CD4-positive, alpha-beta T cell treated with Interleukin-4 for 4 hours (primary cell): ENCODE measurements around the gene AMOT.
"Not testable (repeated sequence)": the region's sequence is repeated elsewhere in the genome, so short reads cannot be mapped to it uniquely, and the experiment has no call there.

Experiments used
- DNase-seq: peaks from one replicate; pipeline ENCODE4 v3.0.0-alpha.2; 2020

The AMOT gene

GRCh38 chrX:112840382-112841113 lies at the start of gene AMOT:
TSS of gene AMOT (minus strand) at chrX:112840831. CDS start at chrX:112823126, 17,705 bp downstream.
- peak; percentile 61 for DNase-seq

GRCh38 chrX:112889400-112889799 lies 48.8 kb upstream of the AMOT start:
- DNase-seq: no peak

- no peak for DNase-seq
Measured at GRCh38 chrX:112888916-112889315, 48.3 kb upstream of the AMOT start.

GRCh38 chrX:112877771-112878173 lies 37.1 kb upstream of the AMOT start:
- no peak for DNase-seq

GRCh38 chrX:112874614-112875013 lies 34.0 kb upstream of the AMOT start:
- no peak for DNase-seq

GRCh38 chrX:112874175-112874574 lies 33.5 kb upstream of the AMOT start:
- no peak for DNase-seq

- DNase-seq: no peak
Measured at GRCh38 chrX:112868586-112868985, 28.0 kb upstream of the AMOT start.

GRCh38 chrX:112867570-112867969 lies 26.9 kb upstream of the AMOT start:
- DNase-seq: no peak

GRCh38 chrX:112866175-112866574 lies 25.5 kb upstream of the AMOT start:
- no peak for DNase-seq

- no peak for DNase-seq
Measured at GRCh38 chrX:112865464-112866025, 24.9 kb upstream of the AMOT start.

GRCh38 chrX:112863850-112864249 lies 23.2 kb upstream of the AMOT start:
- DNase-seq: no peak

- DNase-seq: no peak
Measured at GRCh38 chrX:112857478-112857878, 16.8 kb upstream of the AMOT start.

- not testable (repeated sequence) for DNase-seq
Measured at GRCh38 chrX:112854901-112855300, 14.3 kb upstream of the AMOT start.

- DNase-seq: no peak
Measured at GRCh38 chrX:112852851-112853250, 12.2 kb upstream of the AMOT start.

- no peak for DNase-seq
Measured at GRCh38 chrX:112851806-112852205, 11.2 kb upstream of the AMOT start.

- peak; percentile 3 for DNase-seq
Measured at GRCh38 chrX:112851161-112851779, 10.6 kb upstream of the AMOT start.

GRCh38 chrX:112849016-112849415 lies 8.4 kb upstream of the AMOT start:
- no peak for DNase-seq

GRCh38 chrX:112846782-112847181 lies 6.2 kb upstream of the AMOT start:
- DNase-seq: no peak

- no peak for DNase-seq
Measured at GRCh38 chrX:112846187-112846586, 5.6 kb upstream of the AMOT start.

GRCh38 chrX:112844250-112844649 lies 3.6 kb upstream of the AMOT start:
- DNase-seq: no peak

GRCh38 chrX:112841820-112842157 lies 1.2 kb upstream of the AMOT start:
- DNase-seq: no peak

GRCh38 chrX:112841114-112841819 lies 636 bp upstream of the AMOT start:
- DNase-seq: peak; percentile 79

- DNase-seq: no peak
Measured at GRCh38 chrX:112839856-112840255, 775 bp downstream of the AMOT start.

GRCh38 chrX:112837531-112837930 lies 3.1 kb downstream of the AMOT start:
- no peak for DNase-seq
